NCI-H1417 (cell line): ENCODE data around the gene PRMT9.
A peak's percentile ranks its signal among the peaks of the same experiment; 100 is the strongest.

Experiments used
- DNase-seq, 3 experiments: peaks; one replicate each; lab custom pipeline; 2025; lab: John Stamatoyannopoulos, UW

PRMT9 gene

GRCh38 chr4:147683717-147684700 lies at the start of gene PRMT9:
PRMT9 (minus strand) TSS chr4:147684163; CDS start chr4:147683987, 176 bp downstream.
- DNase-seq = peak; percentile 70 to 93 (median 89)

DNA sequence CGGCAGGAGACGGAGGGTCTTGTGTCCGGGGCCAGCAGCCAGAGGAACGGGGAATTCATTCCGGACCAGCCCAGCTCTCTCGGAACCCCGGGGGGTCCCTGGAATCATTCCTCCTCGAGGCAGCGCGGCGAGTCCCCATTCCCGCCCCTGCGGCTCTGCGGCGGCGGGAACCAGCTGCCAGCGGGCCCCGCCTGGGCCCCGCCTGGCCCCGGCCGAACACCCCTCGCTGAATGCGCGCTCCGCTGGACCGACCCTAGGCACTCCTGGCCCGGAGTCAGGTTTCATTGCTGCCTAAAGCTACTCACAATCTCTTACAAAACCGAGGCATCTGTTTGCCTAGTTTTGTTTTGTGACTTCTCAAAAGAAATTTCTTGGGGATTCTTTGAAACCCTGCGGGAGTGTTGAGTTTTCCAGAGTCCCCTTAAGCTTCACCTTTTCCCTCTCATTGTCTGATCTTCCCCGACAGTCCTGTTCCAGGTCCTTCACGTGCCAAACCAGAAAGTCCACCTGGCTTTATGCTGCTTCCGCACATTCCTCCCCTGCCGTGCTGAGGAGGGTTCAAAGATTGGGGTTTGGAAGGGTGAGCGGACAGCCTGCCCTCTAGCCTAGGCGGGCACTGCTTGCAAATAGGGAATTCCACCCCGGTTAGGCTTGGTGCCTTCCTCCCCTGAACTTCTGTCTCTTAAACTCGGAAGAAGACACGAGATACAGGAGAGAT lies 48.7 kb upstream of the PRMT9 start:
- peak; percentile 9 to 82 (median 75) for DNase-seq

- DNase-seq = peak; percentile 20 to 82 (median 82)
Observed at GRCh38 chr4:147731580-147732517, 47.9 kb upstream of the PRMT9 start, which contains the start of gene ARHGAP10. ARHGAP10 (plus strand) TSS chr4:147732088; CDS start chr4:147732302, 214 bp downstream.

DNA sequence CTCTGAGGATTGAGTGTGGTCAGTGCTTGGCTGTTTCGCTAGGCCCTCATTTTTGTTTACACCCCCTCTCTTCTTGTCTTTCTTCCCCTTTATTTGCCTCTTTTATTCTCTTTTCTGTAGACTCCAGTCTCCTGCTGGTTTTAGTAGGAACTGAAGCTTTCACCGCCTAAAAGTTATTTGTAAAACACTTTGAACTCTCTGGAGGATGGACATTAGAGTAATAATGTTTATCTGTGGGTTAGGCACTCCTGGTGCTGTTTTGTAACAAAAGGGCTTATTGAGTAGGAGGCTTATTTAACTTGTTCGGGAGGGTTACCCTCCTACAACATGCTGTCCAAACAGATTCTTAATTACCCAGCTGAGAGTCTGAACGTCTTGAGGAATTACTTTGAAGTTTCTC lies 46.4 kb upstream of the PRMT9 start:
- DNase-seq = no peak

- DNase-seq = no peak
Observed at GRCh38 chr4:147727476-147728028, 43.6 kb upstream of the PRMT9 start.

GRCh38 chr4:147725673-147726072 lies 41.7 kb upstream of the PRMT9 start:
- DNase-seq = no peak

DNA sequence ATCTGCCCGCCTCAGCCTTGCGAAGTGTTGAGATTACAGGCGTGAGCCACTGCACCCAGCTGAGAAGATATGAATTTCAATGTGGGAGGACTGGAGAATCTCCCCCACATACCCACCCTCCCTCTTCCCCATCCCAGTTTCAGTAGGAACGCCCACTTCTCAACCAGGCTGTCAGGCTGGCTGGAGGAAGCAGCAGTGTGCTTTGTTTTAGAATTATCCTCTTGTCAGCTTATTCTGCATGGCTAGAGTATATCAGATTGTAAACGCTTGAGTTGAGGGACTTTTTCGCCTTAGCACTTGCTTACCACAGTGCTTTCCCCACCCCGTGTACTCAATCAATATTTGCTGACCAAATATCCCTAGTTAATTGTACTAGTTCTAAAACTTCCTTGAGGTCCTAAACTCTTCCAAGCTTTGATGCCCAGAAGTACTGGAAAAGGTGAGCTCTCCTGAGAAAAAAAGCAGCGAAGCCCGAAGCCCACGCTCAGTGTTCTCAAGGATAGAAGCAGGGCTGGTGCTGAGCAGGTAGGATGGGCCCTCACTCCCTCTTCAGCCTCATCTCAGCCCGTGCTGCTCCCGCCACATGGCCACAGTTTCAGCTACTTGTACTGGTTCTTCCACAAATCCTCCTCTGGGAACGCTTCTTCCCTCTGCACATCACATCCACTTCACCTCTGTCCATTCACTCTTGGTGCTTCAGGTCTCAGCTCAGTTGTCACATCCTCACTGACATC lies 40.7 kb upstream of the PRMT9 start:
- DNase-seq = no peak

- no peak for DNase-seq
Observed at GRCh38 chr4:147723326-147723725, 39.4 kb upstream of the PRMT9 start.

- no peak for DNase-seq
Observed at GRCh38 chr4:147717878-147718277, 33.9 kb upstream of the PRMT9 start.

GRCh38 chr4:147714575-147715401 lies 30.8 kb upstream of the PRMT9 start:
- no peak for DNase-seq

- DNase-seq = no peak
Observed at GRCh38 chr4:147709999-147710398, 26.0 kb upstream of the PRMT9 start.

GRCh38 chr4:147707892-147708672 lies 24.1 kb upstream of the PRMT9 start:
- peak; percentile 23 to 70 (median 29) for DNase-seq

GRCh38 chr4:147704846-147705245 lies 20.9 kb upstream of the PRMT9 start:
- DNase-seq = no peak

DNA sequence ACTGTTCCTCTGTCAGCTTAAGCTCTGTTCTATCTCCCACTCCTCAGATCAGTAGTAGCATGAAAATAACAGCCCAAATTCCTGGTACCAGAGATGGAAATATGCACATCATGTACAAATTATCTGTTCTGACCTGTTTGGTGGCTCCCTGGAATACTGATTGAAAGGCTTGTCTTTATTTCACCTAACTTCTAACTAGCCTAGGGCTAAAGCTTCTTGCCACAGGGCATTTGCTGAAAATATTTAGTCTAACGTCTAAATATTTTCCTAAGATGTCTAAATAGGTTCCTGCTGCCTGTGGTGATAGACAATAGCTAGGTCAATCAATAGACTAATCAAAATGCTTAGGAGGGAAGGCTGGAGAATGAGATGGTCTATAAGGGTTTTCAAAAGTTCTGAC lies 12.9 kb upstream of the PRMT9 start:
- DNase-seq = no peak

DNA sequence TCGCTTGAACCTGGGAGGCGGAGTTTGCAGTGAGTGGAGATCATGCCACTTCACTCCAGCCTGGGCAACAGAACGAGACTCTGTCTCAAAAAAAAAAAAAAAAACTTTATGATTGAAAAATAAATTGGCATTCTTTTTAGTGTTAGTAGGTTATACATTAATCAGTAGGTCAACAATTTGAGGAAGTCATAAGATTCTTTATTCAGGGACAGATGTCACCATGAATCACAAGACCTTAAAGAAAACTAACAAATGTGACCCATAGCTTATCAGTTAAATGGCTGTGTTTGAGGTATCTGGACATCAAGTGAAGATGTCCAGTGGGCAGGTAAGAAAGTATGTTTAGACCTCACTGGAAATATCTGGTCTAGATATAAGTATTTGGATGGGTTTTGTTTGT lies 9.3 kb upstream of the PRMT9 start:
- no peak for DNase-seq

GRCh38 chr4:147691820-147692219 lies 7.9 kb upstream of the PRMT9 start:
- DNase-seq = no peak

DNA sequence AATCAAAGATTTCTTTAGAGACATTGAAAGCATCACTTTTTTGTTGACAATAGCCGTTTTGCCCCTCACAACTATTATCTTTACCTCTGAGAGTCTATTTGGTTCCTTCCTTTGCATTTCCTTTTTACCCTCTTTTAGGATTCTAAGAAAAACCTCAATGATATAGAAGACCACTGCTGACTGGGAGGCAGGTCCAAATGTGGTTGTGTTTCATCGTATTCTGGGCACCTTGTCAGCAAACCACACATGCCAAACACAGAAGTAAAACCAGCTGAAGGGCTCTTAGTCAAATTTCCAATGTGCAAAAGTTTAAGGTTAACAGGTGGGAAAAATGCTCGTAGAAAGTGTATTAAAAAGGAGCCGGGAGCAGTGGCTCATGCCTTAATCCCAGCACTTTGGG lies 5.1 kb upstream of the PRMT9 start:
- DNase-seq = no peak

- peak in 2 of 3 experiments; percentile 34 to 69 for DNase-seq
Observed at GRCh38 chr4:147683188-147683591, 773 bp downstream of the PRMT9 start.

GRCh38 chr4:147682755-147683154 lies 1.2 kb downstream of the PRMT9 start:
- peak in 1 of 3 experiments; percentile 50 for DNase-seq
